ENCODE measurements around the gene ABHD5.

DNA sequence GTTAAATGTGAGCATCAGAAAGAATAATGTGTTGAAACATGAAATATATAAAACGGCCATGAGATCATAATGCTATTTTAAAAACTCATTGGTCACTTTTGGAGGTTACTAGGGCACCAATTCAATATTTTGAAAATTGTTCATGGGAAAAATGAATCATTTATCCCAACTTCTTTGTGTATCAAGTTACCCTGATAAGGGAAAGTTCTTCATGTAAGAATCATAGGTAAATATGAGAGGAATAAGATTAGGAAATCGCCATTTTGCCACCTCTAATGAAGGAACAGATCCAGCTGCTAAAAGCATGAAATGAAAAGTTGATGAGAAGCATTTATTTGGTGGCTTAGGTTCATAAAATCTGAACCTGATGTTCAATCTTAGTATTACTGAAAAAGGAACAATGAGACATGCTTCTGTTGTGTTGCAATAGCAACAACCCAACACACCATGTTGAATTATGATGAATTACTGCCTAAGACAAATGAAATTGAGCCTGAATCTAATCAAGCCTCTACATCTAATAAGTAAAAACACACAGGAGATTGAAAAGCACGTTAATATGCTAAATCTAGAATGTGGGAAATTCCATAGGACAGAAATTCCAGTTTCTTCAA is 32.5 kb downstream of the ABHD5 start:
- TF ChIP-seq CTCF (conservative IDR thresholded peaks at IDR 0.05; ENCODE audit: low read depth, low read length), result no peak
- no peak for TF ChIP-seq EZH2 (IDR thresholded peaks at IDR 0.05; ENCODE audit: borderline replicate concordance, low read depth, low read length, poor library complexity, severe bottlenecking)
